Activated naive CD8-positive, alpha-beta T cell treated with anti-CD3 and anti-CD28 coated beads for 36 hours (primary cell): ENCODE data around the gene CLSTN1. TPM values are rescaled to one million over a fixed set of nuclear protein-coding genes. Genes with fewer than 3 reads are reported as not detected.

Source experiments
- total RNA-seq, 2 experiments: library from RNA; stranded (reverse); gene quantifications; one replicate each; pipeline ENCODE4 v1.2.3, GENCODE V29; 2021

Gene CLSTN1
- total RNA-seq, 2 experiments from 2014 or later: 30.4 to 31.0 TPM

Other genes with a start within 250 kb of the CLSTN1 start
- gene TMEM201, start 235.1 kb downstream of the CLSTN1 start, total RNA-seq: 10 to 100 TPM; 31.6 to 32.2 TPM
- gene PIK3CD, start 172.2 kb downstream of the CLSTN1 start, total RNA-seq: 100 to 1,000 TPM; 131 to 134 TPM
- 1 to 10 TPM; 8.0 to 8.6 TPM for gene CTNNBIP1, start 86.3 kb upstream of the CLSTN1 start, total RNA-seq
- gene LZIC, start 119.4 kb upstream of the CLSTN1 start, total RNA-seq: 10 to 100 TPM; 30.9 to 31.4 TPM
- gene NMNAT1, start 119.5 kb upstream of the CLSTN1 start, total RNA-seq: 1 to 10 TPM; 7.9 to 9.4 TPM
- not detected for gene RBP7, start 173.3 kb upstream of the CLSTN1 start, total RNA-seq
- 10 to 100 TPM; 32.9 to 35.9 TPM for gene UBE4B, start 209.0 kb upstream of the CLSTN1 start, total RNA-seq